ENCODE data around the gene ARIH1.
"Not testable (repeated sequence)": the region's sequence is repeated elsewhere in the genome, so short reads cannot be mapped to it uniquely, and the experiment has no call there.

Gene ARIH1

GRCh38 chr15:72609862-72610261, 135.7 kb downstream of the ARIH1 start:
- DNase-seq: no peak

- DNase-seq: not testable (repeated sequence)
Measured at GRCh38 chr15:72612324-72612723, 138.2 kb downstream of the ARIH1 start.

DNA sequence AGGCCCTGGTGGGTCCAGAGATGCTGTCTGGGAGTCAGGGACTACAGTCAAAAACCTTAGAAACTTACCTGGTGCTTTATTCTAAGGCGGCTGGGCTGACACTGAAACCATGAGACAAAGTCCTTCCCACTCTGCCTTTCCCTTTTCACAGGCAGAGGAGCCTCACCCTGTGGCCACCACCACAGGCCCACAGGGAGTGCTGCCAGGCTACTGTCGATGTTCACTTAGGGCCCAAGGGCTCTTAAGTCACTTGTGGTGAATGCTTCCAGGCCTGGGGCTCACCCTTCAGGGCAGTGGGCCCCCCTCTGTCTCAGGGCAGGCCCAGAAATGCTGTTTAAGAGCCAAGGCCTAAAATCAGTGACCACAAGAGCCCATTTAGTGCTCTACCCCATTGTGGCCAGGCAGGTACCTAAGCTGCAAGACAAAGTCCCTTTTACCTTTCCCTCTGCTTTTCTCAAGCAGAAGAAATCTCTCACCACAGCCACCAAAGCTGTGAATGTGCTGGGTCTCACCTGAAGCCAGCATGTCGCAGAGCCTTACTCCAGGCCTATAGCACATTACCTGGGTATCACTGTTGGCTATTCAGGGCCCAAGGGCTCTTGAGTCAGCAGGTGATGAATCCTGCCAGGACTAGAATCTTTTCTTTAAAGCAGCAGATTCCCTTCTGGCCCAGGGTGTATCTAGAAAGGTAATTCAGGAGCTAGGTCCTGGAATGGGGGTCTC, 140.8 kb downstream of the ARIH1 start:
- DNase-seq: no peak

DNA sequence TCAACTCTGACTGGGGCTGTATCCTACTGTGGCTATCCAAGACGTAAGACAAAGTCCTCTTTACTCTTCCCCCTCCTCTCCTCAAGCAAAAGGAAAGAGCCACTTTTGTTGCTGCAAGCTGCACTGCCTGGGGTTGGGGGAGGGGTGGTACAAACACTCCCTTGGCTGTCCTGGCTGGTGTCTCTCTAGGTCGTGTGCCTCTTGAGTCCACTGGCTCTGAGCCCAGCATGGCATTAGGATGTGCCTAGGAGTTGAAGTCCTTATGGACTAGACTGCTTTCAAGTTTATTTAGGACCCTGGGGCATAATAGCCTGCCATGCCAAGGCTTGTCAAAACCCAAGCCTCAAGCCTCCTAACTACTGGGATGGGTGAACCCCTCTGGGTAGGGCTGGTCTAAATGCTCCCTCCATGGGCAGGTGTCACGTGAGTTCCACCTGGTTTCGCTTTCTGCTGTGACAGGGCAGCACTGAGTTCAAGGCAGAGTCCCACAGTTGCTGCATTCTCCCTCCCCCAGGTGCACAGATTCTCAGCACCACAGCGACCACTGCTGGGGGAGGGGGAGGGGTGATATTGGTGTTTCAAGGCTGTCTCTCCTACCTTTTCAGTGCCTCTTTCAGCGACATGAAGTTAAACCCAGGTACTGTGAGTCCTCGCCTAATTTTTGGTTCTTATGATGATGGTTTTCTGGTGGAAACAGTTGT, 141.6 kb downstream of the ARIH1 start:
- DNase-seq: not testable (repeated sequence)

GRCh38 chr15:72616491-72617210, 142.5 kb downstream of the ARIH1 start:
- DNase-seq: no peak

DNA sequence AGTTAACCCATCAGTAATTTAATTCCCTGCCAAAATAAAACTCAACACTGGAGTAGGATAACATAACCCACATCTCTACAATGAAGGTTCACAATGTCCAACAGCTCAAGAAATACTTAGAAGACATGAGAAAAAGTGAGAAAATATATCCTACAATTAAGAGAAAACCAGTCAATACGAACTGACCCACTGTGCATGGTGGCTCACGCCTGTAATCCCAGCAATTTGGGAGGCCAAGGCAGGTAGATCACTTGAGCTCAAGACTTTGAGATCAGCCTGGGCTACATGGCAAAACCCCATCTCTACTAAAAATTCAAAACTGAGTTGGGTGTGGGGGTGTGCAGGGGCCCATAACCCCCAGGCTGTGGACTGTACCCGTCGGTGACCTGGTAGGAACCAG, 149.7 kb downstream of the ARIH1 start:
- not testable (repeated sequence) for DNase-seq

GRCh38 chr15:72626153-72626552, 152.0 kb downstream of the ARIH1 start:
- DNase-seq: not testable (repeated sequence)

DNA sequence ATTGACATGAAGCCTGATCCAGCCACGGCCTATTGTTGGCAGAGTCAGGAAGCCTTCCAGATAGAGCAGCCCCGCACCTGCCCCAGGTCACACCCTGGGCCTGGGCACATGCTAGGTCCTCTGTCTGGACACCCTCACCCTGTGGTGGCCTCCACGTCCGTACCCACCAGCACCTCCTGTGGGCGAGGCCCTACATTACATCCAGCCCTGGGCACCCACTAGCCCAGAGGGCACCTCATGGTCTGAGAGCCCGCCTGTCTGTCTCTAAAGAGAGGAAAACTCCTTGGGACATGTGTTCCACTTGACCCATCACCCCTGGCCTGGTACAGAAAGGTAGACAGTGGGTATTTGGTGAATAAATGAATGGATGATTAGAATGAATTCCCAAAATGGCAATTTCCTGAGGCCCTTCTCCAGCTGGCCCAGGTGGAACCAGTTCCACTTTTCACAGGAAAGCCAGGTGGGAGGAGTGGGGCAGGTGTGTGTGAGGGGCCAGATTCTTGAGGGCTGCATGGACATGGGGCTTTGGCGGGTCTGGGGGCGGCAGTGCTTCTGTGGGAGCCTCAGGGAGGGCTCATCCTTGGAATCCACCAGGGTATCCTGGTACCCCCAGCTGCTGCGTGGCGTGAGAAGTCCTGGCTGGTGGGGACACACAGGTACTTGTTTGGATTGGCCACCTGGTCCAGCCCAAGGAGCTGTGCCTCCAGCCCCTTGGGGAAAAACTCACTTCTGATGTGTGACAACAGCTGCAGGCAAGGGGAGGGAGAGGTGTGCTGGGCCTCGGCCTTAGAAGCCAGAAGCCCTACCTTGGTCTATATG, 154.3 kb downstream of the ARIH1 start:
- not testable (repeated sequence) for DNase-seq

- not testable (repeated sequence) for DNase-seq
Measured at GRCh38 chr15:72629068-72629570, 155.0 kb downstream of the ARIH1 start.

GRCh38 chr15:72636519-72637282, 162.6 kb downstream of the ARIH1 start:
- DNase-seq: not testable (repeated sequence)

DNA sequence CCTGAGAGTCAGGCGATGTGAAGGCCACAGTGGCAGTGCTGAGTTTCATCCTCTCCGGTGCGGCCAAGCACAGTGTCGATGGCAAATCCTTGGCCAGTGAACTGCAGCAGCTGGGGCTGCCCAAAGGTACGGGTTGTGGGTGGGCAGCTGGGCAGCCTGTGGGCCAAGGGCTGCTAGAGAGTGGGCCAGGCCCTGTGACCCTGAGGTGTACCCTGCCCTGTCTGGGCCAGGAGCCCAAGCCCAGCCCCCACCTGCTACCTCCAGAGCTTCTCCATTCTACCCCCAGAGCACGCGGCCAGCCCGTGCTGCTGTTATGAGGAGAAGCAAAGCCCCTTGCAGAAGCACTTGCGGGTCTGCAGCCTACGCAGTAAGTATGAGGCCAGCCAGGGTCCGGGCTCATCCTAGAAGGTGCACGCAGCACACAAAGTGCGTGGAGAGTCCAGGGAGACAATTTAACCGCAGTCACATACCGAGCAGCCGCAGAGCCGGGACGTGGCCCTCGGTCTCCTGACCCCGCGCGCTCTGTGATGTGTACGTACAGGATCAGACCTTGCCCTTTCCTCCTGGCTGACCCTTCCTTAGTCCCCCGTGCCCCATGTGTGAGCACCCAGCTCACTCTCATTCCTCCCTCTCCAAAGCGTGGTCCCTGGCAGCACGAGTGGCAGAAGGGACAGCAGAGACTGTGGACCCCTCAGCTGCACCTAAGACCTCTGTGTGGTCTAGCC, 165.8 kb downstream of the ARIH1 start:
- DNase-seq: not testable (repeated sequence)

- not testable (repeated sequence) for DNase-seq
Measured at GRCh38 chr15:72642271-72642670, 168.1 kb downstream of the ARIH1 start.

DNA sequence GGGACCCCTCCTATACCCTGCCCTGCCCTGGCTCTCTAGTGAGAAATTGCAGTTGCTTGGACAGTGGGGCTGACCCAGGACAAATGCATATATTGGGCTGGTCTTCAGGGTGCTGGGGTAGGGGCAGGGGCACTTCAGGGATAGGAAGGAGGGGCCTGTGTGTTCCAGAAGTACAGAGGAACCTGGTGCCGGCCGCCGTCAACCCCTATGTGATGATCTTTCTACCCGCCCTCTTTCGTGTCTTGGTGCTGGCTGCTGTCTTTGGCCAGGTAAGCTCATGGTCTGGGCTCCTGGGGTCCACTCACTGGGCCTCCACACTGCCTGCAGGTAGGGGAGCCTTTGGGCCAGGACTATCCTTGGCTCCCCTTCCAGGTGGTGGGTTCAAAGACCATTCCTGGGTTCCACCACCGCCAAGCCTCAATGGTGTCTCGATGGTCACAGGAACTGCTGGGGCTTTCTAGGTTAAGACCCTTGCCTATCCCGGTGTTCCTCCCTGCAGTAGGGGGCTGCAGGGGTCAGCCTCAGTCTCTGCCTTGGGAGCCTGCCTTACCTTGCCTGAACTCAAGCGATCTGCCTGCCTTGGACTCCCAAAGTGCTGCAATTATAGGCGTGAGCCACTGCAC, 174.6 kb downstream of the ARIH1 start:
- not testable (repeated sequence) for DNase-seq
